Neural progenitor cell (in vitro differentiated cells): ENCODE results near the gene GPR149. TPM values are rescaled to one million over a fixed set of nuclear protein-coding genes. Genes with fewer than 3 reads are reported as not detected.
A peak's percentile ranks its signal among the peaks of the same experiment; 100 is the strongest.

Experiments
- DNase-seq: peaks from one replicate; pipeline ENCODE4 v3.0.0-alpha.2; 2016; ENCODE audit warnings: low spot score
- H2AFZ ChIP-seq: fragments of 200-600 bp; sonication (generic); replicated peaks from 2 replicates; pipeline ENCODE4 v1.6.1; 2016; ENCODE audit warnings: antibody characterized with exemption
- H3F3A ChIP-seq: fragments of 200-600 bp; sonication (generic); 2 replicates; pipeline ENCODE4 v1.6.1; 2016; ENCODE audit warnings: antibody characterized with exemption, low read depth
- H3K27ac ChIP-seq: fragments of 200-600 bp; sonication (generic); 2 replicates; pipeline ENCODE4 v1.5.1; 2016; ENCODE audit warnings: mild to moderate bottlenecking
- H3K27me3 ChIP-seq: fragments of 200-600 bp; sonication (generic); 2 replicates; pipeline ENCODE4 v1.6.1; 2016; ENCODE audit warnings: mild to moderate bottlenecking, moderate library complexity
- H3K36me3 ChIP-seq: fragments of 200-600 bp; sonication (generic); 2 replicates; pipeline ENCODE4 v1.5.1; 2016
- H3K4me1 ChIP-seq: fragments of 200-600 bp; sonication (generic); 2 replicates; pipeline ENCODE4 v1.6.1; 2016; ENCODE audit warnings: mixed run types
- H3K4me2 ChIP-seq: fragments of 200-600 bp; sonication (generic); 2 replicates; pipeline ENCODE4 v1.6.1; 2016
- H3K4me3 ChIP-seq: fragments of 200-600 bp; sonication (generic); 2 replicates; pipeline ENCODE4 v1.5.1; 2016
- H3K79me2 ChIP-seq: fragments of 200-600 bp; sonication (generic); 2 replicates; pipeline ENCODE4 v1.6.1; 2016; ENCODE audit warnings: low read depth
- H3K9ac ChIP-seq: fragments of 200-600 bp; sonication (generic); 2 replicates; pipeline ENCODE4 v1.6.1; 2016
- H3K9me3 ChIP-seq: fragments of 200-600 bp; sonication (generic); 2 replicates; pipeline ENCODE4 v1.5.1; 2016; ENCODE audit warnings: low read depth
- H4K20me1 ChIP-seq: fragments of 200-600 bp; sonication (generic); 2 replicates; pipeline ENCODE4 v1.6.1; 2016; ENCODE audit warnings: low read depth
- H3K27ac Mint-ChIP-seq: 3 replicates; pipeline ENCODE4 v1.8.0; 2021; ENCODE audit warnings: mixed read lengths
- H3K27me3 Mint-ChIP-seq: 2 replicates; pipeline ENCODE4 v1.8.0; 2022; ENCODE audit warnings: low read depth, mild to moderate bottlenecking, inconsistent platforms, moderate library complexity, mixed read lengths; ENCODE audit not compliant: insufficient read depth
- H3K36me3 Mint-ChIP-seq: 3 replicates; pipeline ENCODE4 v1.8.0; 2021; ENCODE audit warnings: mixed read lengths
- H3K4me1 Mint-ChIP-seq: 3 replicates; pipeline ENCODE4 v1.8.0; 2021; ENCODE audit warnings: mixed read lengths
- H3K4me3 Mint-ChIP-seq: 3 replicates; pipeline ENCODE4 v1.8.0; 2021; ENCODE audit warnings: mild to moderate bottlenecking, moderate library complexity, mixed read lengths
- H3K9me3 Mint-ChIP-seq: 3 replicates; pipeline ENCODE4 v1.8.0; 2020; ENCODE audit warnings: mixed read lengths
- CTCF ChIP-seq: fragments of 200-600 bp; sonication (generic); IDR thresholded peaks from 2 replicates; pipeline ENCODE4 v1.5.1; 2017; ENCODE audit warnings: antibody characterized with exemption, mild to moderate bottlenecking
- EZH2 ChIP-seq: fragments of 200-600 bp; sonication (generic); IDR thresholded peaks from 2 replicates; pipeline ENCODE4 v1.6.1; 2017; ENCODE audit warnings: antibody characterized with exemption, mild to moderate bottlenecking, moderate library complexity
- EZH2phosphoT487 ChIP-seq: fragments of 200-600 bp; sonication (generic); IDR thresholded peaks from 2 replicates; pipeline ENCODE4 v1.6.1; 2017; ENCODE audit warnings: antibody characterized with exemption
- total RNA-seq: library from RNA; depleted of rRNA; stranded (reverse); fragments of >200 nt; gene quantifications from 2 replicates; pipeline ENCODE4 v1.2.3, GENCODE V29; 2015; ENCODE audit warnings: low replicate concordance

Gene GPR149, protein sequence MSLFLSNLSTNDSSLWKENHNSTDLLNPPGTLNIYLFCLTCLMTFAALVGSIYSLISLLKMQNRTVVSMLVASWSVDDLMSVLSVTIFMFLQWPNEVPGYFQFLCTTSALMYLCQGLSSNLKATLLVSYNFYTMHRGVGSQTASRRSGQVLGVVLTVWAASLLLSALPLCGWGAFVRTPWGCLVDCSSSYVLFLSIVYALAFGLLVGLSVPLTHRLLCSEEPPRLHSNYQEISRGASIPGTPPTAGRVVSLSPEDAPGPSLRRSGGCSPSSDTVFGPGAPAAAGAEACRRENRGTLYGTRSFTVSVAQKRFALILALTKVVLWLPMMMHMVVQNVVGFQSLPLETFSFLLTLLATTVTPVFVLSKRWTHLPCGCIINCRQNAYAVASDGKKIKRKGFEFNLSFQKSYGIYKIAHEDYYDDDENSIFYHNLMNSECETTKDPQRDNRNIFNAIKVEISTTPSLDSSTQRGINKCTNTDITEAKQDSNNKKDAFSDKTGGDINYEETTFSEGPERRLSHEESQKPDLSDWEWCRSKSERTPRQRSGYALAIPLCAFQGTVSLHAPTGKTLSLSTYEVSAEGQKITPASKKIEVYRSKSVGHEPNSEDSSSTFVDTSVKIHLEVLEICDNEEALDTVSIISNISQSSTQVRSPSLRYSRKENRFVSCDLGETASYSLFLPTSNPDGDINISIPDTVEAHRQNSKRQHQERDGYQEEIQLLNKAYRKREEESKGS
- total RNA-seq, result not detected in 2 replicates

DNA sequence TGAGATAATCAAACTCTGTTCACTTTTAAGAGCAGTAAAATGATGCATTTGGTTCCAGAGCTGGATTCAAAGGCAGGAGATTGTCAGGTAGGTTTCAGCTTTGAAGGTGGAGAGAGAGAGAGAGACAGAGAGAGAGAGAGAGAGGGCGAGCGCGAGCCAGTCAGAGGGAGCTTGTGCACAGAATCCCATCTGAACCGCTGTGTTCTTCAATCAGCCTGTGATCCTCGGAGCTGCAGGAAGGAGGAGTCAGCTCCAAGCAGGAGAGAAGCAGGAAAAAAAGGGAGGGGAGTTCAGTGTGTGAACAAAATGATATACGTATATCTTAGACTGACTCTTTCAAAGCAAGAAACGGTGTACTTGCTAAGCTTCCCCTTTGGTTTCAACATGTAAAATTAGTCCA is at the start of gene GPR149:
TSS of gene GPR149 (minus strand) at position 177 of the 400 bp plus-strand sequence. CDS start 575 bp downstream, outside the sequence.
- Mint-ChIP-seq H3K36me3 (no peaks in the 10 kb centered on the region), H3K9me3 (no peaks in the 10 kb centered on the region), H3K27me3 (peaks cover 32% of the 10 kb centered on the region), H3K27ac (no peak within 1 kb of the TSS), H3K4me3 (peak within 1 kb of the TSS; percentile 84), H3K4me1 (peaks cover 21% of the 10 kb centered on the region)
- Histone ChIP-seq H3K9me3 (no peaks in the 10 kb centered on the region), H3K79me2 (no peaks in the 10 kb centered on the region), H3K4me1 (peaks cover 11% of the 10 kb centered on the region), H3K9ac (no peak within 1 kb of the TSS), H4K20me1 (peaks cover 18% of the 10 kb centered on the region), H3K36me3 (no peaks in the 10 kb centered on the region), H2AFZ (peak within 1 kb of the TSS; percentile 36), H3K27me3 (peaks cover 69% of the 10 kb centered on the region), H3K4me2 (peak within 1 kb of the TSS; percentile 78), H3K4me3 (peak within 1 kb of the TSS; percentile 54), H3K27ac (no peak within 1 kb of the TSS), H3F3A (peaks cover 17% of the 10 kb centered on the region)
- TF ChIP-seq EZH2 (no peak), CTCF (peak; percentile 9)
- peak; percentile 70 for DNase-seq

GRCh38 chr3:154473769-154474168 is 43.8 kb upstream of the GPR149 start:
- H4K20me1 ChIP-seq, result no peaks in the 10 kb centered on the region
- no peak overlapping the region for H2AFZ ChIP-seq
- H3K9me3 ChIP-seq, result no peaks in the 10 kb centered on the region
- no peaks in the 10 kb centered on the region for H3K4me1 Mint-ChIP-seq
- no peaks in the 10 kb centered on the region for H3K79me2 ChIP-seq
- no peaks in the 10 kb centered on the region for H3K4me1 ChIP-seq
- no peaks in the 10 kb centered on the region for H3F3A ChIP-seq
- H3K9me3 Mint-ChIP-seq, result peaks cover 7% of the 10 kb centered on the region
- H3K27ac ChIP-seq, result no peak overlapping the region
- no peak overlapping the region for H3K9ac ChIP-seq
- H3K27me3 Mint-ChIP-seq, result no peaks in the 10 kb centered on the region
- no peak overlapping the region for H3K4me3 ChIP-seq
- H3K27ac Mint-ChIP-seq, result no peak overlapping the region
- H3K36me3 ChIP-seq, result no peaks in the 10 kb centered on the region
- no peaks in the 10 kb centered on the region for H3K27me3 ChIP-seq
- TF ChIP-seq EZH2phosphoT487, result no peak
- TF ChIP-seq CTCF, result no peak
- TF ChIP-seq EZH2, result no peak
- H3K4me3 Mint-ChIP-seq, result no peak overlapping the region
- H3K4me2 ChIP-seq, result no peak overlapping the region
- no peaks in the 10 kb centered on the region for H3K36me3 Mint-ChIP-seq
- DNase-seq, result no peak

DNA sequence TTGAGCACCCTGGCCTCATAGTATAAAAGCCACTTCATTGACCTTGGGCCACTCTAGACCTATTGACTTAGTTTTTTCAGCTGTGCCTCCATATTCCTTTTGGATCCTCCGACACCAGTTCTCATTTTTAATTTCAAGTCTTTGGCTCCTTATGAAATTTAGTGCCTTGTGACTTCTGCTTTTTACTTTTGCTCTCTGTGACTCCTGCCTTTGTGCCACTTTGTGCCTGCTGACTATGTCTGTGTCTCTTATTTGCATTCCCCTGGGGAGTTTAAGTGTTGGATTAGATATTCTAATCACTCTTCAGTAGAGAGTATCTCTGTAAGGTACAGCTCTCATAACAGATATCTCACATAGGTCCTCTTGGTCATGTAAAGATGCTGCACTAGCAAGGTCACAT is 39.6 kb upstream of the GPR149 start:
- Mint-ChIP-seq H3K27me3 (no peaks in the 10 kb centered on the region), H3K4me1 (no peaks in the 10 kb centered on the region), H3K36me3 (no peaks in the 10 kb centered on the region), H3K27ac (no peak overlapping the region), H3K4me3 (no peak overlapping the region), H3K9me3 (peaks cover 7% of the 10 kb centered on the region)
- no peaks in the 10 kb centered on the region for H3F3A ChIP-seq
- TF ChIP-seq EZH2 (no peak), CTCF (no peak), EZH2phosphoT487 (no peak)
- H3K79me2 ChIP-seq, result no peaks in the 10 kb centered on the region
- no peak overlapping the region for H2AFZ ChIP-seq
- H3K36me3 ChIP-seq, result no peaks in the 10 kb centered on the region
- no peak for DNase-seq
- no peak overlapping the region for H3K4me3 ChIP-seq
- no peaks in the 10 kb centered on the region for H3K27me3 ChIP-seq
- H3K27ac ChIP-seq, result no peak overlapping the region
- H4K20me1 ChIP-seq, result no peaks in the 10 kb centered on the region
- H3K9me3 ChIP-seq, result no peaks in the 10 kb centered on the region
- H3K4me1 ChIP-seq, result no peaks in the 10 kb centered on the region
- no peak overlapping the region for H3K4me2 ChIP-seq
- no peak overlapping the region for H3K9ac ChIP-seq
